Esophagus squamous epithelium (tissue), 5 donors: ENCODE measurements around the gene ZSCAN5A. TPM values are rescaled to one million over a fixed set of nuclear protein-coding genes. Genes with fewer than 3 reads are reported as not detected.

Source experiments
- DNase-seq: peaks from one replicate; lab custom pipeline; 2025; lab: John Stamatoyannopoulos, UW
- H3K27ac ChIP-seq, 4 donors: fragments of 200-600 bp; sonication (generic); one replicate each; pipeline ENCODE4 v1.5.1; 2016 to 2019; ENCODE audit warnings: mild to moderate bottlenecking in 1 of 4
- H3K27me3 ChIP-seq, 4 donors: fragments of 200-600 bp; sonication (generic); 1 replicate in 3 of 4; 2 replicates in 1 of 4; pipeline versions ENCODE4 v1.5.1 to v1.6.0; 2017 to 2021; ENCODE audit warnings: antibody characterized with exemption in 1 of 4
- H3K36me3 ChIP-seq, 3 donors: fragments of 200-600 bp; sonication (generic); one replicate each; pipeline ENCODE4 v1.5.1; 2016 to 2019
- H3K4me1 ChIP-seq, 3 donors: fragments of 200-600 bp; sonication (generic); one replicate each; pipeline ENCODE4 v1.5.1; 2017 to 2019
- H3K4me3 ChIP-seq, 4 donors: fragments of 200-600 bp; sonication (generic); 1 replicate in 3 of 4; 2 replicates in 1 of 4; pipeline ENCODE4 v1.5.1; 2016 to 2019; ENCODE audit warnings: mild to moderate bottlenecking in 2 of 4, moderate library complexity in 1 of 4
- H3K9me3 ChIP-seq, 3 donors: fragments of 200-600 bp; sonication (generic); one replicate each; pipeline ENCODE4 v1.5.1; 2016 to 2019
- CTCF ChIP-seq, 6 experiments: fragments of 450-650 bp in 4 of 6; fragments of 200-600 bp in 2 of 6; sonication (generic) in 2 of 6; IDR thresholded peaks; one replicate each; pipeline ENCODE4 v1.5.1; 2016 to 2019; ENCODE audit warnings: antibody characterized with exemption in 6 of 6, mild to moderate bottlenecking in 4 of 6, moderate library complexity in 4 of 6
- POLR2A ChIP-seq, 4 donors: fragments of 450-650 bp; IDR thresholded peaks; one replicate each; pipeline ENCODE4 v1.6.1; 2017; ENCODE audit warnings: antibody characterized with exemption in 4 of 4, mild to moderate bottlenecking in 4 of 4, moderate library complexity in 3 of 4
- WGBS, 2 donors: methylation state at CpG; one replicate each; pipeline ENCODE4 v1.1.5; 2018; 5-methylcytosine and 5-hydroxymethylcytosine counted together
- intact Hi-C: fragments of 100-400 bp; cut with DNase I; formaldehyde crosslinking; loops from one replicate; pipeline ENCODE4 v1.15.0; 2022
- total RNA-seq, 4 donors: library from RNA; depleted of rRNA; stranded (reverse); fragments of >200 nt; gene quantifications; one replicate each; pipeline ENCODE4 v1.1.0, GENCODE V29; 2016
- donor health status: DM: yes; HTN: yes; CAD: no.

The ZSCAN5A gene
- total RNA-seq, 4 donors from 2014 or later: 2.8 to 13.2 (median 6.8) TPM

GRCh38 chr19:56290104-56290503, 24.5 kb downstream of the ZSCAN5A start:
- peaks cover 0 to 10% (median 0%) of the 10 kb centered on the region in 3 donors for H3K4me1 ChIP-seq
- no peaks in the 10 kb centered on the region for H3K9me3 ChIP-seq
- DNase-seq: no peak
- no peaks in the 10 kb centered on the region for H3K27me3 ChIP-seq
- no peak overlapping the region for H3K27ac ChIP-seq
- no peak overlapping the region for H3K4me3 ChIP-seq
- H3K36me3 ChIP-seq: peaks cover 0 to 24% (median 0%) of the 10 kb centered on the region in 3 donors
- intact Hi-C loops: no loop called here
- no peak for TF ChIP-seq POLR2A (IDR thresholded peaks at IDR 0.05)
- no peak for TF ChIP-seq CTCF (IDR thresholded peaks at IDR 0.05)

- intact Hi-C loops: no loop called here
- TF ChIP-seq CTCF (IDR thresholded peaks at IDR 0.05) (no peak), POLR2A (IDR thresholded peaks at IDR 0.05) (no peak)
These were observed 29.9 kb downstream of the ZSCAN5A start for GRCh38 chr19:56284746-56285145.

GRCh38 chr19:56282809-56283208, 31.8 kb downstream of the ZSCAN5A start:
- 90 to 97% methylated on average over 4 of the region's 4 CpGs for WGBS, 2 donors

More at GRCh38 chr19:56284746-56285145, 29.9 kb downstream of the ZSCAN5A start:
- DNase-seq: no peak
- no peak overlapping the region for H3K27ac ChIP-seq
- no peaks in the 10 kb centered on the region for H3K9me3 ChIP-seq
- no peak overlapping the region for H3K4me3 ChIP-seq
- 93 to 98% methylated on average over 3 of the region's 3 CpGs for WGBS, 2 donors
- H3K27me3 ChIP-seq: no peaks in the 10 kb centered on the region
- H3K4me1 ChIP-seq: no peaks in the 10 kb centered on the region
- H3K36me3 ChIP-seq: peaks cover 0 to 5% (median 0%) of the 10 kb centered on the region in 3 donors

GRCh38 chr19:56273563-56274117, 41.0 kb downstream of the ZSCAN5A start:
- Histone ChIP-seq H3K9me3 (no peaks in the 10 kb centered on the region), H3K4me1 (no peaks in the 10 kb centered on the region), H3K4me3 (no peak overlapping the region), H3K27me3 (no peaks in the 10 kb centered on the region), H3K36me3 (no peaks in the 10 kb centered on the region), H3K27ac (no peak overlapping the region)
- TF ChIP-seq POLR2A (IDR thresholded peaks at IDR 0.05) (no peak), CTCF (IDR thresholded peaks at IDR 0.05) (no peak)
- intact Hi-C loops: no loop called here
- WGBS, 2 donors: 30 to 43% methylated on average over 6 of the region's 6 CpGs
- DNase-seq: no peak

More at GRCh38 chr19:56282809-56283208, 31.8 kb downstream of the ZSCAN5A start:
- Histone ChIP-seq H3K27ac (no peak overlapping the region), H3K9me3 (no peaks in the 10 kb centered on the region), H3K27me3 (no peaks in the 10 kb centered on the region), H3K4me1 (no peaks in the 10 kb centered on the region), H3K36me3 (peaks cover 0 to 5% (median 0%) of the 10 kb centered on the region in 3 donors), H3K4me3 (no peak overlapping the region)
- no peak for DNase-seq
- intact Hi-C loops: no loop called here
- no peak for TF ChIP-seq CTCF (IDR thresholded peaks at IDR 0.05)
- TF ChIP-seq POLR2A (IDR thresholded peaks at IDR 0.05): no peak

GRCh38 chr19:56272161-56272798, 42.4 kb downstream of the ZSCAN5A start, which contains the start of gene EDDM13:
Gene EDDM13 (plus strand): TSS chr19:56272748. CDS start chr19:56272835, 87 bp downstream.
- Histone ChIP-seq H3K27me3 (no peaks in the 10 kb centered on the region), H3K4me3 (no peak within 1 kb of the TSS), H3K4me1 (no peaks in the 10 kb centered on the region), H3K9me3 (no peaks in the 10 kb centered on the region), H3K27ac (no peak within 1 kb of the TSS), H3K36me3 (no peaks in the 10 kb centered on the region)
- DNase-seq: no peak
- 63 to 81% methylated on average over 6 of the region's 6 CpGs for WGBS, 2 donors
- intact Hi-C loops: no loop called here
- TF ChIP-seq POLR2A (IDR thresholded peaks at IDR 0.05) (no peak), CTCF (IDR thresholded peaks at IDR 0.05) (no peak)
